Adrenal gland (tissue), 5 donors: ENCODE data around the gene BPNT1.

ENCODE experiments used
- POLR2A ChIP-seq, 2 donors: fragments of 450-650 bp; IDR thresholded peaks; one replicate each; pipeline ENCODE4 v1.6.1; 2017; ENCODE audit warnings: antibody characterized with exemption in 2 of 2, mild to moderate bottlenecking in 2 of 2, moderate library complexity in 1 of 2
- TF ChIP-seq, protein P1 (sequence below), 6 experiments: fragments of 450-650 bp in 4 of 6; fragments of 200-600 bp in 2 of 6; sonication (generic) in 1 of 6; IDR thresholded peaks; 1 replicate in 5 of 6; 2 replicates in 1 of 6; pipeline versions ENCODE4 v1.5.1 to v1.8.0; 2016 to 2021; ENCODE audit warnings: antibody characterized with exemption in 6 of 6, mild to moderate bottlenecking in 2 of 6, moderate library complexity in 1 of 6
- donor health status: DM: no; HTN: no; CAD: no.

DNA sequence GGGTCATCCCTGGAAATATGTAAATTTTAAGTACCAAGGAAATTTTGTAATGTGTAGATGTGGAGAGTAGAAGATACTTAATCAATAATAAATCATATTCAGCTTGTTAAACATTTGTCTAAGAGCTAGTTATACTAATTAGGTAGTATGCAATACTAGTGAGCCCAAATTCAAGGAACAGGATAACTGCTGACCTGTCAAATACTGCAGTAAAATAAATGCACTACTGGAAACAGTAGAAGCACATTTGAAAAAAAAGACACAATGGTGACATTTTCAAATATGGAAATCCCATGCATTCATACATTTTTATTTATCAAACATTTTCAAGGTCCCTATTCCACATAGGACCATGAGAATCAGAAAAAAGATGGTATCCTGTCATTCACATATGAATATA, 70.5 kb downstream of the BPNT1 start:
- TF ChIP-seq, protein P1, sequence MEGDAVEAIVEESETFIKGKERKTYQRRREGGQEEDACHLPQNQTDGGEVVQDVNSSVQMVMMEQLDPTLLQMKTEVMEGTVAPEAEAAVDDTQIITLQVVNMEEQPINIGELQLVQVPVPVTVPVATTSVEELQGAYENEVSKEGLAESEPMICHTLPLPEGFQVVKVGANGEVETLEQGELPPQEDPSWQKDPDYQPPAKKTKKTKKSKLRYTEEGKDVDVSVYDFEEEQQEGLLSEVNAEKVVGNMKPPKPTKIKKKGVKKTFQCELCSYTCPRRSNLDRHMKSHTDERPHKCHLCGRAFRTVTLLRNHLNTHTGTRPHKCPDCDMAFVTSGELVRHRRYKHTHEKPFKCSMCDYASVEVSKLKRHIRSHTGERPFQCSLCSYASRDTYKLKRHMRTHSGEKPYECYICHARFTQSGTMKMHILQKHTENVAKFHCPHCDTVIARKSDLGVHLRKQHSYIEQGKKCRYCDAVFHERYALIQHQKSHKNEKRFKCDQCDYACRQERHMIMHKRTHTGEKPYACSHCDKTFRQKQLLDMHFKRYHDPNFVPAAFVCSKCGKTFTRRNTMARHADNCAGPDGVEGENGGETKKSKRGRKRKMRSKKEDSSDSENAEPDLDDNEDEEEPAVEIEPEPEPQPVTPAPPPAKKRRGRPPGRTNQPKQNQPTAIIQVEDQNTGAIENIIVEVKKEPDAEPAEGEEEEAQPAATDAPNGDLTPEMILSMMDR (IDR thresholded peaks at IDR 0.05) = no peak
- TF ChIP-seq POLR2A (IDR thresholded peaks at IDR 0.05) = no peak
